Measurements from ENCODE around the gene RPL7L1.

The RPL7L1 gene

GRCh38 chr6:42909835-42910234 lies 30.4 kb downstream of the RPL7L1 start:
- no peaks in the 10 kb centered on the region for H3K4me1 ChIP-seq (ENCODE audit: control insufficient read depth, insufficient read depth, low read length)
- H3K36me3 ChIP-seq (ENCODE audit: control insufficient read depth in 2 of 2, insufficient read depth in 1 of 2, low read length in 2 of 2): no peaks in the 10 kb centered on the region
- ChIA-PET POLR2A (interaction anchor here (0.6 to 0.7 kb wide), 3 partner anchors 92 to 740 kb away, joined by 3 to 4 read pairs (median 3); no protein-coding TSS in a partner anchor), CTCF (interaction anchor here (0.5 to 2.6 kb wide), 5 partner anchors 9 to 833 kb away, joined by 3 to 25 read pairs (median 4); no protein-coding TSS in a partner anchor)
- TF ChIP-seq ZNF610 (tag by site-specific recombination; IDR thresholded peaks at IDR 0.05; ENCODE audit: borderline replicate concordance) (no peak), ZNF121 (tag by site-specific recombination; IDR thresholded peaks at IDR 0.05) (no peak), ZBTB7A (tag by site-specific recombination; IDR thresholded peaks at IDR 0.05; ENCODE audit: low read depth) (no peak), ZNF354C (tag by site-specific recombination; IDR thresholded peaks at IDR 0.05; ENCODE audit: borderline replicate concordance, low read depth) (no peak), ZNF600 (tag by site-specific recombination; IDR thresholded peaks at IDR 0.05) (no peak), KLF1 (tag by site-specific recombination; IDR thresholded peaks at IDR 0.05) (peak; percentile 37; the same call in 1 of the 2 replicates), ZNF423 (tag by site-specific recombination; IDR thresholded peaks at IDR 0.05) (no peak), ZNF175 (tag by site-specific recombination; IDR thresholded peaks at IDR 0.05) (no peak), EGR2 (tag by site-specific recombination; IDR thresholded peaks at IDR 0.05; ENCODE audit: low read depth) (peak; percentile 68), ZNF654 (tag by site-specific recombination; IDR thresholded peaks at IDR 0.05; ENCODE audit: low read depth) (no peak), ZNF747 (tag by site-specific recombination; IDR thresholded peaks at IDR 0.05) (no peak), ZNF514 (tag by site-specific recombination; IDR thresholded peaks at IDR 0.05) (no peak), ZNF473 (tag by site-specific recombination; IDR thresholded peaks at IDR 0.05) (no peak), ZNF701 (tag by site-specific recombination; IDR thresholded peaks at IDR 0.05) (no peak), ZNF157 (tag by site-specific recombination; IDR thresholded peaks at IDR 0.05) (no peak), ZFHX2 (tag by site-specific recombination; conservative IDR thresholded peaks at IDR 0.05) (peak; percentile 79), ZNF629 (tag by site-specific recombination; IDR thresholded peaks at IDR 0.05) (no peak), ZSCAN18 (tag by site-specific recombination; IDR thresholded peaks at IDR 0.05) (no peak), KLF8 (tag by site-specific recombination; IDR thresholded peaks at IDR 0.05) (no peak), PRDM2 (tag by site-specific recombination; IDR thresholded peaks at IDR 0.05; ENCODE audit: borderline replicate concordance) (no peak), ZNF830 (tag by site-specific recombination; IDR thresholded peaks at IDR 0.05; ENCODE audit: low read depth) (no peak), ZNF146 (tag by site-specific recombination; IDR thresholded peaks at IDR 0.05) (no peak), ZSCAN16 (tag by site-specific recombination; IDR thresholded peaks at IDR 0.05) (no peak), ZNF555 (tag by site-specific recombination; conservative IDR thresholded peaks at IDR 0.05) (no peak), ZNF623 (tag by site-specific recombination; IDR thresholded peaks at IDR 0.05) (no peak), KLF17 (tag by site-specific recombination; IDR thresholded peaks at IDR 0.05) (no peak)
- H3K4me3 ChIP-seq (ENCODE audit: low read depth, low read length): no peak overlapping the region
- H3K9me3 ChIP-seq (ENCODE audit: control insufficient read depth, insufficient read depth, low read depth, low read length): no peaks in the 10 kb centered on the region
- H3K27ac ChIP-seq (ENCODE audit: extremely low read depth, low read depth, low read length): no peak overlapping the region
